Fibroblast of lung (primary cell): ENCODE results near the gene APLF.

Experiments
- CTCF ChIP-seq, 2 donors: IDR thresholded peaks in 1 of 2; conservative IDR thresholded peaks in 1 of 2; 1 replicate in 1 of 2; 2 replicates in 1 of 2; pipeline ENCODE4 v1.5.1; 2011 to 2012; ENCODE audit warnings: low read length in 2 of 2, control low read depth in 1 of 2, inconsistent platforms in 1 of 2, low read depth in 1 of 2, mild to moderate bottlenecking in 1 of 2
- EZH2 ChIP-seq: IDR thresholded peaks from 2 replicates; pipeline ENCODE4 v1.5.1; 2012; ENCODE audit warnings: low read length, control low read depth, mild to moderate bottlenecking; ENCODE audit errors: missing control alignments

- TF ChIP-seq CTCF (conservative IDR thresholded peaks at IDR 0.05 in 1 of 2, IDR thresholded peaks at IDR 0.05 in 1 of 2; ENCODE audit: low read depth in 1 of 2, low read length in 2 of 2) (no peak), EZH2 (no peak)
Observed at GRCh38 chr2:68438455-68439303, 28.7 kb upstream of the APLF start.
